HEK293 (cell line): Measurements from ENCODE around the gene SBSN.

Experiments used
- CTCF ChIA-PET: fragments of 350-600 bp; formaldehyde crosslinking; extraction: SDS; loops from one replicate; lab custom pipeline; 2021; ENCODE audit warnings: antibody characterized with exemption; lab: Yijun Ruan, JAX
- POLR2A ChIA-PET: fragments of 300-600 bp; formaldehyde crosslinking; extraction: SDS; loops from one replicate; lab custom pipeline; 2020; ENCODE audit warnings: antibody characterized with exemption, inconsistent platforms; lab: Yijun Ruan, JAX
- H3K27ac ChIP-seq: fragments of 200-500 bp; sonication (Bioruptor generic); 2 replicates; pipeline ENCODE4 v1.5.1; 2014; ENCODE audit warnings: low read depth, low read length, control low read depth, inconsistent platforms; ENCODE audit errors: extremely low read depth
- H3K36me3 ChIP-seq, 2 experiments: fragments of 200-500 bp in 1 of 2; sonication (Bioruptor generic) in 1 of 2; 1 replicate in 1 of 2; 2 replicates in 1 of 2; pipeline ENCODE4 v1.5.1; 2014 to 2017; ENCODE audit warnings: inconsistent platforms in 2 of 2, low read length in 2 of 2; ENCODE audit not compliant: control insufficient read depth in 2 of 2, insufficient read depth in 1 of 2
- H3K4me1 ChIP-seq: fragments of 200-500 bp; sonication (Bioruptor generic); 2 replicates; pipeline ENCODE4 v1.5.1; 2014; ENCODE audit warnings: mild to moderate bottlenecking, low read length, inconsistent platforms; ENCODE audit not compliant: control insufficient read depth, insufficient read depth
- H3K4me3 ChIP-seq: 2 replicates; pipeline ENCODE4 v1.5.1; 2011; ENCODE audit warnings: low read depth, mild to moderate bottlenecking, control low read depth, low read length, moderate library complexity
- H3K9me3 ChIP-seq: fragments of 200-500 bp; sonication (Bioruptor generic); 2 replicates; pipeline ENCODE4 v1.5.1; 2014; ENCODE audit warnings: low read depth, low read length, inconsistent platforms; ENCODE audit not compliant: control insufficient read depth, insufficient read depth
- GFI1B ChIP-seq: fragments of 450-650 bp; formaldehyde crosslinking; IDR thresholded peaks from 2 replicates; pipeline ENCODE4 v1.5.1; 2016; ENCODE audit warnings: missing biosample characterization, missing genetic modification characterization
- SCRT2 ChIP-seq: fragments of 450-650 bp; formaldehyde crosslinking; IDR thresholded peaks from 2 replicates; pipeline ENCODE4 v1.5.1; 2016; ENCODE audit warnings: missing biosample characterization, missing genetic modification characterization
- TRIM28 ChIP-seq: IDR thresholded peaks from 2 replicates; pipeline ENCODE4 v1.6.1; 2011; ENCODE audit warnings: low read length, control low read depth, borderline replicate concordance
- ZFP3 ChIP-seq: fragments of 450-650 bp; formaldehyde crosslinking; IDR thresholded peaks from 2 replicates; pipeline ENCODE4 v1.5.1; 2016; ENCODE audit warnings: low read depth, missing biosample characterization, missing genetic modification characterization
- ZNF174 ChIP-seq: fragments of 450-650 bp; formaldehyde crosslinking; IDR thresholded peaks from 2 replicates; pipeline ENCODE4 v1.5.0; 2017; ENCODE audit warnings: missing biosample characterization, mild to moderate bottlenecking, missing genetic modification characterization
- ZNF221 ChIP-seq: fragments of 450-650 bp; formaldehyde crosslinking; IDR thresholded peaks from 2 replicates; pipeline ENCODE4 v1.5.1; 2017; ENCODE audit warnings: missing biosample characterization, missing genetic modification characterization, borderline replicate concordance
- ZNF239 ChIP-seq: fragments of 450-650 bp; formaldehyde crosslinking; IDR thresholded peaks from 2 replicates; pipeline ENCODE4 v1.5.1; 2016; ENCODE audit warnings: missing biosample characterization, missing genetic modification characterization
- ZNF548 ChIP-seq: fragments of 450-650 bp; formaldehyde crosslinking; IDR thresholded peaks from 2 replicates; pipeline ENCODE4 v1.5.1; 2016; ENCODE audit warnings: missing biosample characterization, missing genetic modification characterization
- ZNF610 ChIP-seq: fragments of 450-650 bp; formaldehyde crosslinking; IDR thresholded peaks from 2 replicates; pipeline ENCODE4 v1.5.1; 2016; ENCODE audit warnings: missing biosample characterization, missing genetic modification characterization, borderline replicate concordance
- ZNF677 ChIP-seq: fragments of 450-650 bp; IDR thresholded peaks from 2 replicates; pipeline ENCODE4 v1.5.0; 2018; ENCODE audit warnings: missing biosample characterization, mild to moderate bottlenecking, missing genetic modification characterization, moderate library complexity
- ZNF777 ChIP-seq: fragments of 450-650 bp; formaldehyde crosslinking; IDR thresholded peaks from 2 replicates; pipeline ENCODE4 v1.5.1; 2017; ENCODE audit warnings: missing biosample characterization, missing genetic modification characterization, borderline replicate concordance
- ZNF792 ChIP-seq: fragments of 450-650 bp; formaldehyde crosslinking; IDR thresholded peaks from 2 replicates; pipeline ENCODE4 v1.5.1; 2016; ENCODE audit warnings: missing biosample characterization, missing genetic modification characterization
- ZXDB ChIP-seq: fragments of 450-650 bp; formaldehyde crosslinking; IDR thresholded peaks from 2 replicates; pipeline ENCODE4 v1.5.1; 2016; ENCODE audit warnings: missing biosample characterization, missing genetic modification characterization
- TF ChIP-seq, protein P1 (sequence below): fragments of 450-650 bp; formaldehyde crosslinking; IDR thresholded peaks from 2 replicates; pipeline ENCODE4 v1.5.1; 2017; ENCODE audit warnings: missing biosample characterization, mild to moderate bottlenecking, missing genetic modification characterization, moderate library complexity
- TF ChIP-seq, protein P2 (sequence below): fragments of 450-650 bp; formaldehyde crosslinking; optimal IDR thresholded peaks from 2 replicates; pipeline ENCODE3; 2016; ENCODE audit warnings: missing biosample characterization, mild to moderate bottlenecking, missing genetic modification characterization
- TF ChIP-seq, protein P3 (sequence below): fragments of 450-650 bp; formaldehyde crosslinking; IDR thresholded peaks from 2 replicates; pipeline ENCODE4 v1.5.1; 2016; ENCODE audit warnings: missing biosample characterization, missing genetic modification characterization, low read depth
- TF ChIP-seq, protein P4 (sequence below): fragments of 450-650 bp; formaldehyde crosslinking; IDR thresholded peaks from 2 replicates; pipeline ENCODE4 v1.5.1; 2016; ENCODE audit warnings: missing biosample characterization, missing genetic modification characterization

The SBSN gene

DNA sequence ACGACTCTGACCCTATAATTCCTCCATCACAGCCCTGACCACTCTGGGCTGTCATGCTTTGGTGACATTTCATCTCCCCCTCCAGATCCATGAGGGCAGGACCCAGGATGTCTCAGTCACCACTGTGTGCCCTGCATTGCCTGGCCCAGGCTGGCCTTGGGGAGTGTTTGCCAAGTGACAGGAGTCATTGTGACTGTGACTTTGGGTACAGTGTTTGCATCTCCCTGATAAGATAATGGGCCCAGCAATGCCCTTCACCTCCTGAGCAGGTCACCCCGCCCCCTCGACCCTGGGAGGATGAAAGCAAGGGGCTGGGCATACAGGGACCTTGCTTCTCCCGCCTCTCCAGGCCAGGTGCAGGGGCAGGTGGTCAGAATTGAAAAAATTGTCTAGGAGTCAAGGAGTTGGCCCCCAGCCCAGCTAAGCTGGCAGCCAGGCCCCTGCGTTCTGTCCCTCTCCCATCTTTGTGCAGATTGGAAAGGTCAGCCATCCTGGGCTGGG, 41.2 kb upstream of the SBSN start:
- Histone ChIP-seq H3K4me3 (no peak overlapping the region), H3K9me3 (no peaks in the 10 kb centered on the region; the same call in none of the 2 replicates), H3K36me3 (no peaks in the 10 kb centered on the region), H3K27ac (no peak overlapping the region), H3K4me1 (no peaks in the 10 kb centered on the region)
- CTCF ChIA-PET: no interaction called here
- TF ChIP-seq ZFP3 (tag by site-specific recombination): no peak
- POLR2A ChIA-PET: no interaction called here

- ChIA-PET POLR2A (no interaction called here), CTCF (interaction anchor here (0.5 to 1.2 kb wide), 4 partner anchors 25 to 578 kb away, joined by 3 to 5 read pairs (median 3); no protein-coding TSS in a partner anchor)
- Histone ChIP-seq H3K4me3 (no peak overlapping the region), H3K36me3 (no peaks in the 10 kb centered on the region), H3K4me1 (no peaks in the 10 kb centered on the region)
- TF ChIP-seq, protein P1, sequence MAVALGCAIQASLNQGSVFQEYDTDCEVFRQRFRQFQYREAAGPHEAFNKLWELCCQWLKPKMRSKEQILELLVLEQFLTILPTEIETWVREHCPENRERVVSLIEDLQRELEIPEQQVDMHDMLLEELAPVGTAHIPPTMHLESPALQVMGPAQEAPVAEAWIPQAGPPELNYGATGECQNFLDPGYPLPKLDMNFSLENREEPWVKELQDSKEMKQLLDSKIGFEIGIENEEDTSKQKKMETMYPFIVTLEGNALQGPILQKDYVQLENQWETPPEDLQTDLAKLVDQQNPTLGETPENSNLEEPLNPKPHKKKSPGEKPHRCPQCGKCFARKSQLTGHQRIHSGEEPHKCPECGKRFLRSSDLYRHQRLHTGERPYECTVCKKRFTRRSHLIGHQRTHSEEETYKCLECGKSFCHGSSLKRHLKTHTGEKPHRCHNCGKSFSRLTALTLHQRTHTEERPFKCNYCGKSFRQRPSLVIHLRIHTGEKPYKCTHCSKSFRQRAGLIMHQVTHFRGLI (tag by site-specific recombination): no peak
- TF ChIP-seq TRIM28: no peak
- no peak for TF ChIP-seq ZNF777 (tag by site-specific recombination)
- no peak for TF ChIP-seq ZNF792
- no peak for TF ChIP-seq ZNF174
- TF ChIP-seq GFI1B (tag by site-specific recombination): no peak
- no peak for TF ChIP-seq ZNF548 (tag by site-specific recombination)
- TF ChIP-seq ZNF610: no peak
- no peak for TF ChIP-seq SCRT2 (tag by site-specific recombination)
- TF ChIP-seq ZNF221 (tag by site-specific recombination): no peak
- TF ChIP-seq ZXDB: no peak
- TF ChIP-seq ZNF677 (tag by site-specific recombination): no peak
- TF ChIP-seq, protein P2, sequence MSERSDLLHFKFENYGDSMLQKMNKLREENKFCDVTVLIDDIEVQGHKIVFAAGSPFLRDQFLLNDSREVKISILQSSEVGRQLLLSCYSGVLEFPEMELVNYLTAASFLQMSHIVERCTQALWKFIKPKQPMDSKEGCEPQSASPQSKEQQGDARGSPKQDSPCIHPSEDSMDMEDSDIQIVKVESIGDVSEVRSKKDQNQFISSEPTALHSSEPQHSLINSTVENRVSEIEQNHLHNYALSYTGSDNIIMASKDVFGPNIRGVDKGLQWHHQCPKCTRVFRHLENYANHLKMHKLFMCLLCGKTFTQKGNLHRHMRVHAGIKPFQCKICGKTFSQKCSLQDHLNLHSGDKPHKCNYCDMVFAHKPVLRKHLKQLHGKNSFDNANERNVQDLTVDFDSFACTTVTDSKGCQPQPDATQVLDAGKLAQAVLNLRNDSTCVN (tag by site-specific recombination): no peak
- TF ChIP-seq, all 188 proteins: peak for 0
- no peak overlapping the region for H3K27ac ChIP-seq
- no peaks in the 10 kb centered on the region; the same call in none of the 2 replicates for H3K9me3 ChIP-seq
These were observed 38.6 kb upstream of the SBSN start for GRCh38 chr19:35566738-35567137.

GRCh38 chr19:35565016-35565856, 37.1 kb upstream of the SBSN start:
- CTCF ChIA-PET: interaction anchor here (0.9 to 2.3 kb wide), 5 partner anchors 9 to 55 kb away, joined by 3 to 8 read pairs (median 6); no protein-coding TSS in a partner anchor
- no peak overlapping the region for H3K27ac ChIP-seq
- TF ChIP-seq SCRT2 (tag by site-specific recombination) (no peak), ZNF239 (tag by site-specific recombination) (no peak)
- TF ChIP-seq, protein P3, sequence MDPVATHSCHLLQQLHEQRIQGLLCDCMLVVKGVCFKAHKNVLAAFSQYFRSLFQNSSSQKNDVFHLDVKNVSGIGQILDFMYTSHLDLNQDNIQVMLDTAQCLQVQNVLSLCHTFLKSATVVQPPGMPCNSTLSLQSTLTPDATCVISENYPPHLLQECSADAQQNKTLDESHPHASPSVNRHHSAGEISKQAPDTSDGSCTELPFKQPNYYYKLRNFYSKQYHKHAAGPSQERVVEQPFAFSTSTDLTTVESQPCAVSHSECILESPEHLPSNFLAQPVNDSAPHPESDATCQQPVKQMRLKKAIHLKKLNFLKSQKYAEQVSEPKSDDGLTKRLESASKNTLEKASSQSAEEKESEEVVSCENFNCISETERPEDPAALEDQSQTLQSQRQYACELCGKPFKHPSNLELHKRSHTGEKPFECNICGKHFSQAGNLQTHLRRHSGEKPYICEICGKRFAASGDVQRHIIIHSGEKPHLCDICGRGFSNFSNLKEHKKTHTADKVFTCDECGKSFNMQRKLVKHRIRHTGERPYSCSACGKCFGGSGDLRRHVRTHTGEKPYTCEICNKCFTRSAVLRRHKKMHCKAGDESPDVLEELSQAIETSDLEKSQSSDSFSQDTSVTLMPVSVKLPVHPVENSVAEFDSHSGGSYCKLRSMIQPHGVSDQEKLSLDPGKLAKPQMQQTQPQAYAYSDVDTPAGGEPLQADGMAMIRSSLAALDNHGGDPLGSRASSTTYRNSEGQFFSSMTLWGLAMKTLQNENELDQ (tag by site-specific recombination): no peak
- TF ChIP-seq, protein P4, sequence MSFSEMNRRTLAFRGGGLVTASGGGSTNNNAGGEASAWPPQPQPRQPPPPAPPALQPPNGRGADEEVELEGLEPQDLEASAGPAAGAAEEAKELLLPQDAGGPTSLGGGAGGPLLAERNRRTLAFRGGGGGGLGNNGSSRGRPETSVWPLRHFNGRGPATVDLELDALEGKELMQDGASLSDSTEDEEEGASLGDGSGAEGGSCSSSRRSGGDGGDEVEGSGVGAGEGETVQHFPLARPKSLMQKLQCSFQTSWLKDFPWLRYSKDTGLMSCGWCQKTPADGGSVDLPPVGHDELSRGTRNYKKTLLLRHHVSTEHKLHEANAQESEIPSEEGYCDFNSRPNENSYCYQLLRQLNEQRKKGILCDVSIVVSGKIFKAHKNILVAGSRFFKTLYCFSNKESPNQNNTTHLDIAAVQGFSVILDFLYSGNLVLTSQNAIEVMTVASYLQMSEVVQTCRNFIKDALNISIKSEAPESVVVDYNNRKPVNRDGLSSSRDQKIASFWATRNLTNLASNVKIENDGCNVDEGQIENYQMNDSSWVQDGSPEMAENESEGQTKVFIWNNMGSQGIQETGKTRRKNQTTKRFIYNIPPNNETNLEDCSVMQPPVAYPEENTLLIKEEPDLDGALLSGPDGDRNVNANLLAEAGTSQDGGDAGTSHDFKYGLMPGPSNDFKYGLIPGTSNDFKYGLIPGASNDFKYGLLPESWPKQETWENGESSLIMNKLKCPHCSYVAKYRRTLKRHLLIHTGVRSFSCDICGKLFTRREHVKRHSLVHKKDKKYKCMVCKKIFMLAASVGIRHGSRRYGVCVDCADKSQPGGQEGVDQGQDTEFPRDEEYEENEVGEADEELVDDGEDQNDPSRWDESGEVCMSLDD (tag by site-specific recombination): no peak
- no peaks in the 10 kb centered on the region for H3K36me3 ChIP-seq
- POLR2A ChIA-PET: interaction anchor here (0.7 to 0.8 kb wide), 2 partner anchors 74 to 83 kb away, joined by 3 to 7 read pairs; partner anchors contain the start of gene COX6B1
- no peak overlapping the region for H3K4me3 ChIP-seq
- no peaks in the 10 kb centered on the region; the same call in 1 of the 2 replicates for H3K9me3 ChIP-seq
- no peaks in the 10 kb centered on the region for H3K4me1 ChIP-seq
